H1 (cell line): ENCODE results near the gene ADAMTS13. TPM values are rescaled to one million over a fixed set of nuclear protein-coding genes. Genes with fewer than 3 reads are reported as not detected.
A peak's percentile ranks its signal among the peaks of the same experiment; 100 is the strongest.

Experiments used
- CTCF ChIA-PET: fragments of 300-600 bp; sonication (Branson Sonifier 250); formaldehyde crosslinking; loops from one replicate; lab custom pipeline; 2021; ENCODE audit not compliant: partially characterized antibody; lab: Charles Lee
- POLR2A ChIA-PET: fragments of 300-600 bp; sonication (Branson Sonifier 250); formaldehyde crosslinking; loops from one replicate; lab custom pipeline; 2021; ENCODE audit warnings: inconsistent platforms; ENCODE audit not compliant: partially characterized antibody; lab: Charles Lee
- DNase-seq, 2 experiments: peaks; one replicate each; pipeline versions ENCODE4 v3.0.0 to v3.0.0-alpha.2; 2010 to 2022; ENCODE audit warnings: low spot score in 2 of 2, low read depth in 1 of 2, mixed read lengths in 1 of 2
- FAIRE-seq: peaks from 2 replicates; lab custom pipeline; 2011; peaks lifted over from hg19 to GRCh38; lab: Jason Lieb, UNC
- H2AFZ ChIP-seq: 2 replicates; pipeline ENCODE4 v1.8.1; 2012; ENCODE audit warnings: low read length, inconsistent platforms
- H2AK5ac ChIP-seq: 2 replicates; pipeline ENCODE4 v1.6.1; 2013; ENCODE audit warnings: low read depth, low read length
- H2BK120ac ChIP-seq: replicated peaks from 2 replicates; pipeline ENCODE3; 2013; ENCODE audit warnings: low read depth, low read length, inconsistent platforms
- H2BK12ac ChIP-seq: 2 replicates; pipeline ENCODE4 v1.6.1; 2013; ENCODE audit warnings: low read depth, low read length
- H2BK15ac ChIP-seq: 2 replicates; pipeline ENCODE4 v1.6.1; 2013; ENCODE audit warnings: low read length
- H2BK20ac ChIP-seq: 2 replicates; pipeline ENCODE4 v1.6.1; 2013; ENCODE audit warnings: low read length
- H2BK5ac ChIP-seq: 2 replicates; pipeline ENCODE4 v1.6.1; 2013; ENCODE audit warnings: low read depth, low read length
- H3K14ac ChIP-seq: 2 replicates; pipeline ENCODE4 v1.6.1; 2013; ENCODE audit warnings: inconsistent platforms; ENCODE audit not compliant: insufficient read length
- H3K18ac ChIP-seq: 2 replicates; pipeline ENCODE4 v1.6.1; 2013; ENCODE audit warnings: low read length; ENCODE audit errors: extremely low read depth
- H3K23ac ChIP-seq: 2 replicates; pipeline ENCODE4 v1.6.1; 2013; ENCODE audit warnings: inconsistent platforms; ENCODE audit not compliant: insufficient read length
- H3K23me2 ChIP-seq: 2 replicates; pipeline ENCODE4 v1.6.1; 2013; ENCODE audit warnings: low read depth, low read length
- H3K27ac ChIP-seq: 2 replicates; pipeline ENCODE4 v1.6.1; 2011; ENCODE audit warnings: low read depth, low read length, inconsistent platforms
- H3K27me3 ChIP-seq, 4 experiments: replicated peaks in 1 of 4; 1 replicate in 1 of 4; 2 replicates in 3 of 4; pipeline versions ENCODE4 v1.6.1 to v1.8.1; 2011 to 2013; ENCODE audit warnings: low read length in 3 of 4, mild to moderate bottlenecking in 3 of 4, inconsistent platforms in 2 of 4, mixed read lengths in 2 of 4, moderate library complexity in 1 of 4; ENCODE audit not compliant: control insufficient read depth in 3 of 4, insufficient read depth in 3 of 4; ENCODE audit errors: extremely low read depth in 1 of 4
- H3K36me3 ChIP-seq, 4 experiments: 2 replicates each; pipeline versions ENCODE4 v1.6.1 to v1.8.1; 2011 to 2013; ENCODE audit warnings: mild to moderate bottlenecking in 4 of 4, low read length in 3 of 4, moderate library complexity in 2 of 4, control low read depth in 1 of 4, inconsistent platforms in 1 of 4; ENCODE audit not compliant: insufficient read depth in 4 of 4, control insufficient read depth in 2 of 4
- H3K4ac ChIP-seq: replicated peaks from 2 replicates; pipeline ENCODE3; 2013; ENCODE audit warnings: low read length, low read depth, mixed read lengths, inconsistent platforms; ENCODE audit not compliant: insufficient read length
- H3K4me1 ChIP-seq, 4 experiments: replicated peaks in 1 of 4; 1 replicate in 1 of 4; 2 replicates in 3 of 4; pipeline versions ENCODE4 v1.6.1 to v1.8.1; 2011 to 2013; ENCODE audit warnings: low read length in 3 of 4, inconsistent platforms in 2 of 4, mixed read lengths in 1 of 4; ENCODE audit not compliant: insufficient read depth in 4 of 4, control insufficient read depth in 3 of 4
- H3K4me2 ChIP-seq, 2 experiments: 2 replicates each; pipeline versions ENCODE4 v1.6.1 to v1.8.1; 2011 to 2013; ENCODE audit warnings: low read depth in 2 of 2, low read length in 2 of 2, control low read depth in 1 of 2, inconsistent platforms in 1 of 2, mild to moderate bottlenecking in 1 of 2; ENCODE audit not compliant: insufficient read depth in 1 of 2
- H3K4me3 ChIP-seq, 4 experiments: fragments of 200-600, 300-600 bp in 1 of 4; sonication (generic), shearing (Covaris generic), sonication (Bioruptor Twin) in 1 of 4; 2 replicates each; pipeline versions ENCODE4 v1.5.1 to v1.8.1; 2011 to 2016; ENCODE audit warnings: low read length in 4 of 4, low read depth in 3 of 4, control low read depth in 2 of 4, inconsistent platforms in 2 of 4, mild to moderate bottlenecking in 2 of 4, mixed read lengths in 1 of 4, moderate library complexity in 1 of 4; ENCODE audit not compliant: insufficient read depth in 2 of 4; ENCODE audit errors: extremely low read depth in 1 of 4
- H3K56ac ChIP-seq: replicated peaks from 2 replicates; pipeline ENCODE3; 2013; ENCODE audit warnings: low read depth, mild to moderate bottlenecking, mixed read lengths, low read length, inconsistent platforms; ENCODE audit not compliant: insufficient read length
- H3K79me1 ChIP-seq: 2 replicates; pipeline ENCODE4 v1.6.1; 2013; ENCODE audit warnings: low read depth, low read length, control low read depth
- H3K79me2 ChIP-seq, 2 experiments: 2 replicates each; pipeline versions ENCODE4 v1.6.1 to v1.8.1; 2012 to 2013; ENCODE audit warnings: low read length in 2 of 2, mild to moderate bottlenecking in 2 of 2, inconsistent platforms in 1 of 2; ENCODE audit not compliant: insufficient read depth in 2 of 2, control insufficient read depth in 1 of 2
- H3K9ac ChIP-seq, 4 experiments: replicated peaks in 1 of 4; 1 replicate in 1 of 4; 2 replicates in 3 of 4; pipeline versions ENCODE4 v1.6.1 to v1.8.1; 2011 to 2013; ENCODE audit warnings: low read depth in 3 of 4, low read length in 3 of 4, control low read depth in 2 of 4, mild to moderate bottlenecking in 2 of 4, moderate library complexity in 2 of 4, inconsistent platforms in 1 of 4; ENCODE audit errors: extremely low read depth in 1 of 4
- H3K9me3 ChIP-seq, 2 experiments: 2 replicates each; pipeline versions ENCODE4 v1.6.1 to v1.8.1; 2012 to 2013; ENCODE audit warnings: mild to moderate bottlenecking in 2 of 2, moderate library complexity in 2 of 2, control low read depth in 1 of 2, inconsistent platforms in 1 of 2, low read depth in 1 of 2, low read length in 1 of 2, mixed read lengths in 1 of 2; ENCODE audit not compliant: insufficient read depth in 2 of 2
- H4K20me1 ChIP-seq, 2 experiments: replicated peaks in 1 of 2; 2 replicates each; pipeline versions ENCODE3 to v1.8.1; 2011 to 2013; ENCODE audit warnings: inconsistent platforms in 2 of 2, low read length in 2 of 2, mild to moderate bottlenecking in 1 of 2; ENCODE audit not compliant: insufficient read depth in 2 of 2, control insufficient read depth in 1 of 2
- H4K5ac ChIP-seq: 2 replicates; pipeline ENCODE4 v1.6.1; 2013; ENCODE audit warnings: low read length, low read depth, mixed read lengths, inconsistent platforms; ENCODE audit not compliant: insufficient read length
- H4K8ac ChIP-seq: 2 replicates; pipeline ENCODE4 v1.8.0; 2013; ENCODE audit warnings: mild to moderate bottlenecking, moderate library complexity, low read length, inconsistent platforms; ENCODE audit not compliant: insufficient read depth; ENCODE audit errors: extremely low read depth
- H4K91ac ChIP-seq: replicated peaks from 2 replicates; pipeline ENCODE3; 2013; ENCODE audit warnings: low read length, mixed read lengths, inconsistent platforms; ENCODE audit not compliant: insufficient read length
- BRCA1 ChIP-seq: IDR thresholded peaks from 2 replicates; pipeline ENCODE4 v1.6.1; 2012; ENCODE audit warnings: low read depth, low read length, improper control_type of control experiment
- CBX5 ChIP-seq: fragments of 300-800, 300-1000 bp; sonication (generic); IDR thresholded peaks from 2 replicates; pipeline ENCODE4 v1.7.1; 2016; ENCODE audit warnings: antibody characterized with exemption, low read length, low read depth
- GTF2F1 ChIP-seq: IDR thresholded peaks from 2 replicates; pipeline ENCODE4 v1.6.1; 2012; ENCODE audit warnings: low read depth, low read length, improper control_type of control experiment, borderline replicate concordance
- RXRA ChIP-seq: IDR thresholded peaks from 2 replicates; pipeline ENCODE4 v1.6.1; 2011; ENCODE audit warnings: low read depth, mild to moderate bottlenecking, low read length, moderate library complexity; ENCODE audit not compliant: insufficient read depth
- TCF12 ChIP-seq: IDR thresholded peaks from 2 replicates; pipeline ENCODE4 v1.6.1; 2011; ENCODE audit warnings: low read depth, mild to moderate bottlenecking, low read length
- WGBS, 2 experiments: shearing (Covaris generic) in 1 of 2; methylation state at CpG; one replicate each; pipeline versions ENCODE4 v1.1.6 to v1.1.7; 2013 to 2015; ENCODE audit warnings: low lambda C conversion rate in 2 of 2, mixed read lengths in 2 of 2, inconsistent platforms in 1 of 2, low coverage in 1 of 2, missing lambda C conversion rate in 1 of 2; ENCODE audit not compliant: insufficient replicate concordance in 2 of 2, insufficient coverage in 1 of 2, insufficient read length in 1 of 2; ENCODE audit errors: extremely low coverage in 1 of 2, missing lambda C conversion rate in 1 of 2; 5-methylcytosine and 5-hydroxymethylcytosine counted together
- polyA plus RNA-seq, 7 experiments: library from polyadenylated mRNA; depleted of rRNA in 3 of 7; stranded (reverse) in 5 of 7; unstranded in 2 of 7; fragments of >200 nt in 5 of 7; fragments of 200-250 nt in 2 of 7; gene quantifications; 1 replicate in 5 of 7; 2 replicates in 1 of 7; 4 replicates in 1 of 7; pipeline versions ENCODE4 v1.2.1 to v1.2.3, GENCODE V29; 2011 to 2013; ENCODE audit warnings: missing spikeins in 2 of 7, mixed read lengths in 2 of 7
- total RNA-seq: library from RNA; stranded (reverse); fragmentation: NEBNext Ultra II Directional; extraction: Animal tissue kit (Norgen Biotek cat#: 25700); gene quantifications from 2 replicates; pipeline ENCODE4 v1.2.1, GENCODE V29; 2021
- TF ChIP-seq, protein P1 (sequence below): IDR thresholded peaks from 2 replicates; pipeline ENCODE4 v1.6.1; 2012; ENCODE audit warnings: inconsistent platforms

Gene ADAMTS13
- total and polyA plus RNA-seq, 2 of the 8 experiments (the other 6 are each of a cell fraction or from before 2014, with no cell fraction given) = 4.4 to 5.8 TPM

DNA sequence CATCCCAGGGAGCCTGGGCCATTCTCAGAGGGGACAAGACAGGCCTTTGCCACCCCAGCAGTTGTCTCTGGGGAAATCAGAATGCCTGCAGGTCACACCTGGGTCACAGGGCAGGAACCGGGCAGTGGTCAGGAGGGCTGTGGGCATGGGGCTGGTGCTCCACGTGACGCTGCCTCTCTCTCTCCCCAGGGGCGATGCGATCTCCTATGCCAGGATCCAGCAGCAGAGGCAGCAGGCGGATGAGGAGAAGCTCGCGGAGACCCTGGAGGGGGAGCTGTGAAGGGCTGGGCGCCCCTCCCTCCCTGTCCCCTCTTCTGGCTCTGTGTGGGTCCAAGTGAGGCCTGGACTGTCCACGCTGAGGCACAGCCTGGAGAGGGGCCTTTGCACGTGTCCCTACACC, 46.2 kb downstream of the ADAMTS13 start:
- no peak overlapping the region for H2BK12ac ChIP-seq
- no peak overlapping the region for H3K4me3 ChIP-seq
- no peak overlapping the region for H4K91ac ChIP-seq
- H3K4me2 ChIP-seq = no peak overlapping the region
- H3K56ac ChIP-seq = no peak overlapping the region
- FAIRE-seq = no peak
- ChIA-PET POLR2A (interaction anchor here (0.7 to 3.5 kb wide), 10 partner anchors 8 to 124 kb away, joined by 3 to 19 read pairs (median 4); partner anchors contain the start of genes CACFD1, MED22, RPL7A and SLC2A6), CTCF (interaction anchor here (0.7 to 2.4 kb wide), 6 partner anchors 9 to 62 kb away, joined by 3 to 17 read pairs (median 3); partner anchors contain the start of gene SLC2A6)
- WGBS, 2 experiments = 88% methylated on average over 6 of the region's 11 CpGs; no CpG with 5 or more reads in 1 of the 2 experiments
- H3K27ac ChIP-seq = no peak overlapping the region
- no peak for DNase-seq
- H3K27me3 ChIP-seq = no peaks in the 10 kb centered on the region
- no peak overlapping the region for H2BK5ac ChIP-seq
- no peak overlapping the region for H3K18ac ChIP-seq
- no peak overlapping the region for H3K23ac ChIP-seq
- no peak overlapping the region for H2BK20ac ChIP-seq
- H3K4ac ChIP-seq = no peak overlapping the region
- no peak overlapping the region for H3K14ac ChIP-seq
- no peaks in the 10 kb centered on the region for H3K23me2 ChIP-seq
- no peak overlapping the region for H4K5ac ChIP-seq
- peaks cover 1 to 22% of the 10 kb centered on the region in 2 experiments for H4K20me1 ChIP-seq
- H2AFZ ChIP-seq = no peak overlapping the region
- no peak overlapping the region for H2AK5ac ChIP-seq
- no peaks in the 10 kb centered on the region for H3K79me2 ChIP-seq
- no peak overlapping the region for H3K9ac ChIP-seq
- H3K36me3 ChIP-seq = peaks cover 0 to 6% (median 0%) of the 10 kb centered on the region in 4 experiments; a peak in 2 of 8 replicates
- peaks cover 0 to 1% (median 0%) of the 10 kb centered on the region in 4 experiments; a peak in 2 of 7 replicates for H3K4me1 ChIP-seq
- no peak overlapping the region for H2BK15ac ChIP-seq
- H4K8ac ChIP-seq = peak overlapping the region; percentile 77
- H3K9me3 ChIP-seq = no peaks in the 10 kb centered on the region
- TF ChIP-seq TCF12 = no peak
- TF ChIP-seq BRCA1 = no peak
- no peak for TF ChIP-seq RXRA
- TF ChIP-seq, protein P1, sequence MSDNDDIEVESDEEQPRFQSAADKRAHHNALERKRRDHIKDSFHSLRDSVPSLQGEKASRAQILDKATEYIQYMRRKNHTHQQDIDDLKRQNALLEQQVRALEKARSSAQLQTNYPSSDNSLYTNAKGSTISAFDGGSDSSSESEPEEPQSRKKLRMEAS = no peak
- no peak for TF ChIP-seq GTF2F1
- TF ChIP-seq CBX5 = no peak
- H2BK120ac ChIP-seq = no peak overlapping the region
- no peaks in the 10 kb centered on the region; the same call in 1 of the 2 replicates for H3K79me1 ChIP-seq
